RKO (cell line): ENCODE measurements around the gene NDRG2.
"Not testable (repeated sequence)": the region's sequence is repeated elsewhere in the genome, so short reads cannot be mapped to it uniquely, and the experiment has no call there.

Experiments
- DNase-seq: peaks from one replicate; pipeline ENCODE4 v3.0.0-alpha.2; 2016; ENCODE audit warnings: low spot score

The NDRG2 gene

DNA sequence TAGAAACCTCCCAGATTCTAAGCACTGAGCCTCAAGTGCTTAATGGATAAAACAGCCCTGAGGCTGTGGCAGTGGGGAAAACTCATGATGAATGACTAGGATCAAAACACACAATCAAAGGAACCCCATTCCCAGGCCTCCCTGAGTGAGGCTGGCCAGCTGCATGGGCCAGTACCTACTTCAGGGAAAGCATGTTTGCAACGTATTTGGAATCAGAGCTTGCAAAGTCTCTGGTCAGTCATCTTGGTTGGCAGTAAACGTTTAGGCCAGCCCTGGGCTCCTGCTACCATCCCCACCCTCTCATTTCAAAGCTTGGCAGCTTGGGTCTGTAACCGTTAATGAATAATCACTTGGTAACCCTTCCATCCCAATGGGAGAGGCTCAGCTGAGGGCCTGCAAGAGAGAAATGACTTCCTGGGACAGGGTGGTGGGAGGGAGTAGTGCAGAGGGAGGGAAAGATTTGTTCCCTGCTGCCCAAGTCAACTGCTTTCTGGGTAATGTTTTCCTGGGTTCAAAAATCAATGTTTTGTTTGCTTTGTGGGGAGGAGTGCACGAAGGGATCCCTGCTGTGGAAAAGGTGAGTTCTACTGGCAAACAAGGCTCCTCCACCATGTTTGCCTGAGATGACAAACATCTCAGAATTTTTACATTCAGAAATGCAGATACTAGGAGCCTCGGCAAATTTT lies 30.7 kb upstream of the NDRG2 start:
- no peak for DNase-seq

DNA sequence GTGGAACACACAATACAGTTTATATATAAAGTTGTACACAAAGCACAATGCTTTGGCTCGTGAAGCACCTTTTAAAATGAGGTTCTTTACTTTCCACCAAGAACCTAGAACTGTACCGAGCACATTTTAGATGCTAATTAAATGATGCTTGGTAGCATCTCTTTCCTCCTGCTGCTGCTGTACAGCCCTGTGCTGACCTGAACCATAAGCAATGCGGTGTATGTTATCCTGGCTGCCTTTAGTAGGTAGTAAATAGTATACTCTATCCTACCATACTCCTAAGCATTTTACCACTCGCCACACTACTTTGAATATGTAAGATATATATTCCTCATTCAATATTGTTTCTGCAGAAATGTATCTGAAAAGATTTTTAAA lies 29.9 kb upstream of the NDRG2 start:
- no peak for DNase-seq

DNA sequence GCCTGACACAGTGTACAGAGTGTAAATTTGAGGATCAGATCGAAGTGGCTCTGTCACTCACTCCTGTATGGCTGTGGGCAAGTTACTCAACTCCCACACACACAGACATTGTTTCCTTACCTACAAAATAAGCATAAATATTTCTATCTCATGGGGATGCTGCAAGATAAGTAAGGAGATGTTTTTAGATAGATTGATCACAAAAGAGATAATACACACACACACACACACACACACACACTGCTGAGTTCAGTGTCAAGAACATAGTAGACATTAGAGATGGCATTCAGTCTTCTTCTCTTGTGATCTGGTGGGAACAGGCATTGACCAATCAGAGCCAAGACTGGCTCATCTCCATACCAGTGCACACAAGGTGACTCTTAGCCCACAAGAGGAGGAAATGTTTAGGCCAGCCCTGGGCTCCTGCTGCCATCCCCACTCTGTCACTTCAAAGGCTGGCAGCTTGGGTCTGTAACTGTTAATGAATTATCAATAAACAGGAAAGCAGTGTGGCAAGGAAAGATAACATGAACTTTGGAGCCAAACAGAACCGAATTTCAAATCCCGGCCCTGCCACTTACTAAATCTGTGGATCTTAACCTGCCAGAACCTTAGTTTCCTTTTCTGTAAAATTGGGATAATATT lies 29.4 kb upstream of the NDRG2 start:
- DNase-seq, result no peak

DNA sequence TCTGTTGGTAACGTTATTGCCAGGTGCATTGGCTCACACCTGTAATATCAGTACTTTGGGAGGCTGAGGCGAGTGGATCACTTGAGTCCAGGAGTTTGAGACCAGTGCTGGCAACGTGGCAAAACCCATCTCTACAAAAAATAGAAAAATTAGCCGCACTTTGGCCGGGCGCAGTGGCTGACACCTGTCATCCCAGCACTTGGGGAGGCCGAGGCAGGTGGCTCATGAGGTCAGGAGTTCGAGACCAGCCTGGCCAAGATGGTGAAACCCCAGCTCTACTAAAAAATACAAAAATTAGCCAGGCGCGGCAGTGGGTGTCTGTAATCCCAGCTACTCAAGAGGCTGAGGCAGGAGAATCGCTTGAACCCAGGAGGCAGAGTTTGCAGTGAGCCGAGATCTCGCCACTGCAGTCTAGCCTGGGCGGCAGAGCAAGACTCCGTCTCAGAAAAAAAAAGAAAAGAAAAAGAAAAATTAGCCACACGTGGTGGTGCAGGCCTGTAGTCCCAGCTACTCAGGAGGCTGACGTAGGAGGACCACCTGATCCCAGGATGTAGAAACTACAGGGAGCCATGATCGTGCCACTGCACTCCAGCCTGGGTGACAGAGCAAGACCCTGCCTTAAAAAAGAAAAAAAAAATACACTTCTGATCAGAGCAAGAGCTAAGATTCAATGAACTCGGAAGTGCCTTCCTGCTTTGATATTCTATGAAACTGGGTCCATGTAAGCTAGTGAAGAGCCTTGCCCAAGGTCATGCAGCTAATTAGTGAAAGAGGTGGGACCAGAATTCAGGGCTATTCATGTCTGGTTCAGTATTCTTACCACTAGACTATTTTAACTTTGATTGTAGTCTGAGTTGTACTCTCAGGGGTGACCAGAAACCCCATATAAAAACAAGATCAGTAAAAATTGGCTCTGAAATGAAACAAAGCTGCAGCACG lies 28.6 kb upstream of the NDRG2 start:
- no peak for DNase-seq

DNA sequence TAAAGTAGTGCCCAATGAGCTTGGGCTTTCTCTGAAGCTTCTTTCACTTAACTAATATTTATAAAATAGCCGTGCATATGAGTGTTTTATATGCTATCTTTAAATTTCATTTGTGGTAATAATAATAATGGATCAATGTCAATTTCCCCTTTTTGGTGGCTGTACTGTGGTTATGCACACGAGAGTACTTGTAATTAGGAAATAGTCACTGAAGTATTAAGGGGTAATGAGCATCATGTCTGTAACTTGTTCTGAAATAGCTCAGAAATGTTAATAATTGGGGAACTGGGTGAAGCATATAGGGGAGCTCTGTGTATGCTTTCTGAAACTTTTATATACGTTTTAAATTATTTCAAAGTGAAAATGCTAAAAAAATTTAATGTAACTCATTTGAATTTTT lies 25.7 kb upstream of the NDRG2 start:
- DNase-seq, result no peak

DNA sequence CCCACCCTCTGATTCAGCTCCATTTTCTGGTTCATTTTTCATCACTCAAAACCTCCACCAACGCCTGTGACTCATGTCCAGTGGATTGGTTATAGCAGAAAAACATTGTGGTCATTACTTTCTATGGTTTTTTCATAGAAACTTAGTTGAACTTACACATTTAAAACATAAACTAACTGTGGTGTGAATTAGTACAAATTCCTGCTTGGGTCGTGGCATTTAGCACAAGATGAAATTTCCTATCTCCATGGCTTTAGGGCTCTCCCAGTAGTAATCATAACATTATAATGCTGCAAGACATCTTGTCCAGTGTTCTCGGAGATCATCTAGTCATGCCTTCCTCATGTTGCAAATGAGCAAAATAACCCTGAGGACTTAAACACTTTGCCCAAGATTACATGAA lies 24.4 kb upstream of the NDRG2 start:
- no peak for DNase-seq

DNA sequence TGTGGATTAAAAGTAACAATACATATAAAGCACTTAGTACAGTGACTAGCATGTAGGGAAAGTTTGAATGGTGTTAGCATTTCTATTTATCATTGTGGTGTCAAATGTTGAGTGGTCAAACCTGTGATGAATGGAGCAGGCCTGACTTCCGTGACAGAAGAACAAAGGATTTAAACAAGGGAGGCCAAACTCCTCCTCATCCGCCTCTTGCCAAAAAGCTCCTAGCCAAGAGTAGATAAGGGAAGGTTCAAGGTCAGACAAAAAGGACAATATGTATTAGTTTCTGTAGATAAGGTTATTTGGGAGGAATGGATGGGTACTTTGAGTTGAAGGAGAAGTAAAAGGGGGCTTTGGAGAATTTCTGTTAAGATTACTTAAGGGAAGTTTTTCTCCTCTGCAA lies 23.8 kb upstream of the NDRG2 start:
- no peak for DNase-seq

DNA sequence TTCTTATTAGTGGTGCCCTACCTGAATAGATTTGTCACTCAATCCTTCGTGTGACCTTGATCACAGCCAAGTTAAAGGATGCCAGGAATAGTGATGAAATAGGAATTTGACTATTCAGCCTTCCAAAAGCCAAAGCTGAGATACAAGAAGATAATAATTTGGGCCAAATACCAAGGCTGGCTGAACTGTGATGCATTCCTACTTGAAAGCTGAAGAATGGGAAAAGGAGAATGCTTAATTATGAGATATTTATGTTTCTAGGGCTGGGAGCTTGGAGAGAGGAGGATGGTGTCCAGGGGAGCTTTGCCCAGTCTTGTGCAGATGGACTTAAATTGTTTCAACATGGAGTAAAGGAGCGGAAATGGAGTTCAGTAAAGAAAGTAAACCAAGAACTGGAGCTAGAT lies 22.5 kb upstream of the NDRG2 start:
- no peak for DNase-seq

DNA sequence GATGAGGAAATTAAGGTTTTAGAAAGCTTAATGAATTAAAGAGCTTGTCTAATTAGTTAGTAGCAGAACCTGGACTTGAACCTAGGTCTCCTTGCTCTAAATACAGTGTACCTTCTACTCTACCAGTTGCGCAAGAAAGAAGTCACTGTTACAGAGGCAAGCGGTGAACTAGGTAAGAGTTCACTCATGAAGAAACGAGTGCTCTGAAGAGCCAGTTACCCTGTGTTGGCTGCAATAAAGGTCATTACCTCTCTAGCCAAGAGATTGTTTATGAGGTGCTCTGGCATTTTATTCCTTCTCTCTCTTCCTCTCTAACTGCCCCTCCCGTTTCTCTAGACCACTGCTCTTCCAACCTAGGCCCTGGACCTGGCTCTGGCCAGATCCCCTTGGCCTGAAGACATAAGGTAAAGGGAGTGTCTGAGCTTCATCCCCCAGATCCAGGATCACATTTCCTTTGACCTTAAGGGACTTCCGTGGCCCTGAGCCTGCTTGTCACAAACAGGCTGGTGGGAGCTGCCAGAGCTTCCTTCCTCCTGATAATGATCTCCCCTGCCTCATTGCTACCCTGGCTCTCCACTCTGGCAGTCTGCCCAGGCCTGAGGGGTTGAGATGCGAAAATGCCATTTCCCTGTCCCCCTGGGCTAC lies 19.2 kb upstream of the NDRG2 start:
- no peak for DNase-seq

DNA sequence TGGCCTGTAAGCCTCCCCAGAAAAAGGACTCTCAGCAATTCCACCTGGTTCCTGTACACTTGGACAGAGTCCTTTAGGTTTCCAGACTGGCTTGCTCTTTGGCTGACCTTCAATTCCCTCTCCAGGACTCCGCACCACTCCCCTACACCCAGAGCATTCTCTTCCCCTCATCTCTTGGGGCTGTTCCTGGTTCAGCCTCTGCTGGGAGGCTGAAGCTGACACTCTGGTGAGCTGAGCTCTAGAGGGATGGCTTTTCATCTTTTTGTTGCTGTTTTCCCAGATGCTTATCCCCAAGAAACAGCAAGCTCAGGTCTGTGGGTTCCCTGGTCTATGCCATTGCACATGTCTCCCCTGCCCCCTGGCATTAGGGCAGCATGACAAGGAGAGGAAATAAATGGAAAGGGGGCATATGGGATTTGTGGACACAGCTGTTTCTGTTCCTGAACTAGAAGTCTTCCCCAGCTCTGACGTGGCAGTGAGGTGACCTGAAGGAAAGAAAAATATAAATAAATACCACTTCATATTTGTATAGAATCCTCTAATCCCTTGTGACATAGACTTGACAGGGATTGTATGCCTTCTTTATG lies 18.6 kb upstream of the NDRG2 start:
- no peak for DNase-seq

DNA sequence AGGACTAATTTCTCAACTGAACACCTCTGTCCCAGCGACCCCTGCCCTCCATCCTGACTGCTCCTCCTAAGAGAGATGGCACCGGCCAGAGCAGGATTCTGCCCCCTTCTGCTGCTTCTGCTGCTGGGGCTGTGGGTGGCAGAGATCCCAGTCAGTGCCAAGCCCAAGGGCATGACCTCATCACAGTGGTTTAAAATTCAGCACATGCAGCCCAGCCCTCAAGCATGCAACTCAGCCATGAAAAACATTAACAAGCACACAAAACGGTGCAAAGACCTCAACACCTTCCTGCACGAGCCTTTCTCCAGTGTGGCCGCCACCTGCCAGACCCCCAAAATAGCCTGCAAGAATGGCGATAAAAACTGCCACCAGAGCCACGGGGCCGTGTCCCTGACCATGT lies 18.1 kb upstream of the NDRG2 start:
- DNase-seq, result no peak

DNA sequence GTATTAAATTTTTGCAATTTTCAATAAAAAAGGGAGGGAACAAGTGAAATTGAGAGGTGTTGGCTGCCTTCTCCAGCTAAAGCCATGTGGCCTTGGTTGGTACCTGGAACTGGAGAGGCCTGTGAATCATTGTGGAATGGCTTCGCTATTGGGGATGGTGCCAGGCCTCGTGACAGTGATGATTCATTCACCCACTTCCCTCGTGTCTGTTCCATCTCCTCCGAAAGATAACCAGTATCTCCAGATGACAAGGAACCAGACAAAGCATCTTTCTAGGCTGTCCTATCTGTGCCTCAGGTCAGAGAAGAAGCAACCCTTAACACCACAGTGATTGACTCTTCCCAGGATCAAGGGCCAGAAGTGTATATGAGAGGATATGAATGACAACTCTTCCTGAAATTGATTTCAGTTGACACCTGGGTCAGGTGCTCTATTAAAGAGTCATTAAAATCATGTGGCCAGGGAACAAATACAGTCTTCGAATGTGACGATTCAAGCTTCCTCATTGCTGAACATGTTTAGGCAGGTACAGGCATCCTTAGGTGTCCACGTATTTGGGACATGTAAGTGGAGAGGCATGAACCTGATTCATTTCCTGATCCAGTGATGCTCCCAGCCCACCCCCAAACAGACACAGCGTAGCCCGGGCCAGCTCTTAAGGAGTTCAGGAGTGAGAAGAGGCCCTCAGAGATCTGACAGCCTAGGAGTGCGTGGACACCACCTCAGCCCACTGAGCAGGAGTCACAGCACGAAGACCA lies 17.0 kb upstream of the NDRG2 start, which contains the start of gene RNASE7:
Gene RNASE7, plus strand, starts transcription at position 687 of the 758 bp plus-strand sequence. CDS start 631 bp downstream, outside the sequence.
- DNase-seq, result no peak

DNA sequence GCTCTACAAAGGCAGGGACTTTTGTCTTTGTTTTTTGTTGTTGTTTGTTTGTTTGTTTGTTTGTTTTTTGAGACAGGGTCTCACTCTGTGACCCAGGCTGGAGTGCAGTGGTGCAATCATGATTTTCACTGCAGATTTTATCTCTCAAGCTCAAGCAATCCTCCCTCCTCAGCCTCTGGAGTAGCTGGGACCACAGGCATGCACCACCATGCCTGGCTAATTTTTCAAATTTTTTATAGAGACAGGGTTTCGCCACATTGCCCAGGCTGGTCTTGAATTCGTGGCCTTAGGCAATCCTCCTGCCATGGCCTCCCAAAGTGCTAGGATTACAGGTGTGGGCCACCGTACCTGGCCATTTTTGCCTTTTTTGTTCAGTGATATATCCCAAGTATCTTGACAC lies 16.1 kb upstream of the NDRG2 start:
- not testable (repeated sequence) for DNase-seq

DNA sequence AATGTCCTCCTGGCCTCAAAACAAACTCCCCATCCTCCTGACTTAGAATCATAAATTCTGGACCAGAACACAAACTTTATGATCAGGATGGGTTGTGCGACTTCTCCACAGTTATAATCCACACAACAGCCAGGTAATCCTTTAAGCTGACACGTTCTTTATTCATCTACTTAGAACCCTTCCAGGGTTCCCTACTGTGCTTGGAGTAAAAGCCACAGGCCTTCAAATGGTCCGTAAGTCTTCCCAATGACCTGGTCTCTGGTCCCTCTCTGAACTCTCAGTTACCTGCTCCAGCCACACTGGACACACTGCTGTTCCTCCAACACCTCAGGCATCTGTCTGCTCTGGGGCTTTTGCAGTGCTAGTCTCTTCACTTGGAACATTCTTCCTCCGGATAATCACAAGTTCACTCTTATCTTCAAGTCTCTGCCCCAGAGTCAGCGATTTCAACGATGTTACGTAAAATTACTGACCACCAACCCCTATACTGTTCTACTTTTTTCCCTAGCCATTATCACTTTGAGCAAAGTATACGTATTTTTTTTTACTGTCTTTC lies 15.6 kb upstream of the NDRG2 start:
- DNase-seq, result no peak

DNA sequence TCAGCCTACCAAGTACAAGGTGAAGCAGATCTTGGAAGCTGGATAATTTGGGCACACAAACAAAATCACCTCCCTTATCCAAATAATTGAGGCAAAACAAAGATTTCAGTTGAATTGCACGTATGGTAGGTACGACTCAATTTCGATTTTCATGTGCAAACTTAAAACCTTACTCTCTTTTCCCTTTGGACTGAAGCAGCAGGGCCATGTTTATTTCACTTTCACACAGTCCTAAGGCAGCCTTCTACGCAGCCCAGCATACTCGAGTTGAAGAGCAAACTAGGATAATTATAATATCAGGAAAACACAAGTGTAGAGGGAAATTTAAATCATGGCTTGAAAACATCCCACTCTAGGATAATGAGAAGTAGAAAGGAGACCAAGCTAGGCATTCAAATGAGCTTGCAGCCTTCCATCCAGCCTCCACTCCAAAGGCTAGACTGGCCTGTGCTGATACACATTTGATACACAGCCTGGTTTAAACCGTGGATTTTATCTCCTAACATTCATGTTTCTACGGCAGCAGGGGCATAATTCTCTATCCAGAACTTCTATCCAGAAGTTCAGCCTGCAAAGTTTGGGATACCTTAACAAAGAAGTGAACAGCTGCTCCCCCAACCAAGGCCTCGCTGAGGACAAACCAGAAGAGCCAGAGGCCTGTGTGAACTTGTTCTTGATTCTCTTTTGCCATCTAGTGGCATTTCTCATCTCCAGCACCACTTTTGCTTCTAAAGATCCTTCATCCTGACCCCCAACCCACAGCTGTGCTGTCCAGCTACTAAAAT lies 14.9 kb upstream of the NDRG2 start:
- peak; percentile 70 for DNase-seq

DNA sequence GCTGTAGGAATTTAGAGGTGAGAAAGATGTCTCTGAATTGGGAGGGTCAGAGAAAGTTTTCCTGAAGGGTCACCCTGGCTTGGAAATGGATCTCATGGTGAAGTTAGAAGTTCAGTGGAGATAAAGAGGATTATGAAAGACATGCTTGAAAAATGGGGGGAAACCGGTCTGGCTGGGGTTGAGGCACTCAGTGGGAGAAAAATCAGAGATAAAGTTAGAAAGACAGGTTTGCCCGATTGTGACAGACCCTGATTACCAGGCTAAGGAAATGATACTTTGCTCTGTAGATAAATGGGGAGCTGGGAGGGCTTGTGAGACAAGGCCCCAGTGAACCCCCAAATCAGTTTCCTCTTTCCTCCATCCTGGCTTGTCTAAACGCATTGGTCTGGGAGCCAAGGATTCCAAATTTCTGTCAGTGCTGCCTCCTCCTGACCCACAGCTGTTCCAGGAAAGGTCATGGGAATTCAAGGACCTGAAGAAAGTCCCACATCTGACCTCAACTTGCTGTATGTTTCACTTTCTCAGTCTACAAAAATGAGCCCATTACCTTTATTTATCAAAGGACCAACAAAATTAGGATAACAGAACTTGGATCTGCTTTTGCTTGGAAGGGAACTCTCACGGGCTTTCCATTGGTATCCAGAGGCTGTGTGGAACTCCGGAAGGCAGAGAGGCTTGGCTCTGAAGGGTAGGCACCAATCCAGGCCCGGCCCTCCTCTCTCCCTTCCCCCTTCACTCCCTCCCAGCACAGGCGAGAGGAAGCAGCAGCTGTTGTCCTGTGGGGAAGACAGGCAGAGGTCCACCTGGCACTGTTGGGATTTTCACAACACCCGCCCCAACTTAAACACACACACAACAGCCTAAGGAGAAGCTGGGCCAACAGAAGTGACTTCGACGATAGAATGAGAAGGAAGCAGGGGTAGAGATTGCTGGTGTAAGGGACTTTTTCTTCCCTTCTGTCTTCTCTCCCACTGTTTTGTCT lies 13.9 kb upstream of the NDRG2 start:
- DNase-seq, result no peak

DNA sequence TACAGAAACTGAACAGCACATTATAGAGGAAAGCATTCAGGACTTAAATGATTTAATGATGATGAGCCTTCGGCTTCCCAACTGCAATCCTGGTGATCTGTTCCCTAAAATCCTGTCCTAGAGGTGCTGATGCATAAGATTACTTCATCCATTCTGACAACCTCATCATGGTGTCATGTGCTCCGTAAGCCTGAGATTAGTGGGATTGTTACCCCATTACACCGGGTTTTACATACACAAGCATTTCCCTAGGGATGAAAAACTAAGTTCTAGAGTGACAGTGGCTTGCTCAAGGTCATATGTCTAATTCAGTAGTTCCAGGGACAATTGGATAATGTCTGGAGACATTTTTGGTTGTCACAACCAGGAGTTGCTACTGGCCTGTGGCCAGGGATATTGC lies 12.3 kb upstream of the NDRG2 start:
- DNase-seq, result no peak

DNA sequence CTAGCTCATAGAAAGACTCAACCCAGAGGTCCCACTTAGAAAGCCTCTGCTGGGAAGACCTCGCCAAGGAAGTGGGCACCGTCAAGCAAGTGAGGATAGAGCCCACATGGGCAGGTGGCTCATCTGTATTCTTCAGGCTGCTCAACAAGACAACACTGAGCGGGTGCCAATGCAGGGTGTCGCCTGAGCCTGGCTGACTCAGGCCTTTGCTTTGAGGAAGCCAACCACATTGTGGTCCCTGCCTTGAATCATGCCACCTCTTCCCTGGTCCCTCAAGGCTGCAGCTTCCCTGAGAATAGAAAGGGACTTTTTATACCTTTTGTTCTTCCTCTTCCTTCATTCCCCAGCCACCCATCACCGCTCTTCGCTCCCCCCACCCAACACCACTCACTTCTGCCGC lies 11.9 kb upstream of the NDRG2 start:
- no peak for DNase-seq

DNA sequence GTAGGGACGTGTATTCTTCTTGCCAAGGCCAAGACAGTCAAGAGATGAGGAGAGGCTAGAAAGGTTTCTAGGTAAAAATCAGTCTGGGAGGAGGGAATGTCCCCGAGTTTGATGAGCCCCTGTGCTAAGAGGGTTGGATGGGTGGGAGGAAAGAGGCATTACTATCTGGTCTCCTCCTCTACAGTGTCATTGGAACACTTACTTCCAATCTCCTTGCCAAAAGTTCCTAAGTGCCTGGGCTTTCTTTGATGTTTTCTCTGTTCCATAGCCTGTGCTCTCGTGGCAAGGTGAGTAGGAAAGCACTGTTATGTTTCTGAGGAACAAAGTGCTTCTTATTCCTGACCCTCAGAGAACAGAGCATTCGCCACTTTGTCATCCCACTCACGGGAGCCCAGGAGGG lies 9.8 kb upstream of the NDRG2 start, which contains the start of gene RNASE13:
Gene RNASE13, minus strand, starts transcription at position 101 of the 400 bp plus-strand sequence. CDS start 519 bp downstream, outside the sequence.
- DNase-seq, result no peak
